ENCODE results near the gene NSRP1.
A peak's percentile ranks its signal among the peaks of the same experiment; 100 is the strongest.
"Not testable (repeated sequence)": the region's sequence is repeated elsewhere in the genome, so short reads cannot be mapped to it uniquely, and the experiment has no call there.

Gene NSRP1, protein sequence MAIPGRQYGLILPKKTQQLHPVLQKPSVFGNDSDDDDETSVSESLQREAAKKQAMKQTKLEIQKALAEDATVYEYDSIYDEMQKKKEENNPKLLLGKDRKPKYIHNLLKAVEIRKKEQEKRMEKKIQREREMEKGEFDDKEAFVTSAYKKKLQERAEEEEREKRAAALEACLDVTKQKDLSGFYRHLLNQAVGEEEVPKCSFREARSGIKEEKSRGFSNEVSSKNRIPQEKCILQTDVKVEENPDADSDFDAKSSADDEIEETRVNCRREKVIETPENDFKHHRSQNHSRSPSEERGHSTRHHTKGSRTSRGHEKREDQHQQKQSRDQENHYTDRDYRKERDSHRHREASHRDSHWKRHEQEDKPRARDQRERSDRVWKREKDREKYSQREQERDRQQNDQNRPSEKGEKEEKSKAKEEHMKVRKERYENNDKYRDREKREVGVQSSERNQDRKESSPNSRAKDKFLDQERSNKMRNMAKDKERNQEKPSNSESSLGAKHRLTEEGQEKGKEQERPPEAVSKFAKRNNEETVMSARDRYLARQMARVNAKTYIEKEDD

GRCh38 chr17:30116661-30117551 is at the start of gene NSRP1:
NSRP1 (plus strand) TSS chr17:30116816; CDS start chr17:30116844, 28 bp downstream.
- peak; percentile 80 for DNase-seq (ENCODE audit: low spot score)

GRCh38 chr17:30068465-30068864 is 48.2 kb upstream of the NSRP1 start:
- no peak for DNase-seq (ENCODE audit: low spot score)

- DNase-seq (ENCODE audit: low spot score): no peak
These were observed 42.4 kb upstream of the NSRP1 start for GRCh38 chr17:30074254-30074653.

DNA sequence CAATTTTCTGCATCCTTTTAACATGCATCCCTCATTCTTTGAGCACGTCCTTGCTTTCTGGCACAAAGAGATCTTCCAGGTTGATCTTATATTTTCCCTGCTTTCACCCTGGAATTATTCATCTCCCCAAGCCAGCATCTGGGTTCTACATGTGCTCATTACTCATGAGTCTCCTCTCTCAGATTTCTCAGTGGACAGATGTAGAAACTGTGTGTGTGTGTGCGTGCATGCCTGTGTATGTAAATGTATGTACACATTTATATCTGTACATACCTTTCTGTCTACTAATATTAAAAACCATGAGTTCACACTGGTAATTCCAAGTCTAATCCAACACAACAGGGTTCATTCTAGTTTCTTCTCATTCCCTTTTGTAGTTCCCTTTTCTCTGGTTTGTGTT is 41.9 kb upstream of the NSRP1 start:
- DNase-seq (ENCODE audit: low spot score): no peak

- no peak for DNase-seq (ENCODE audit: low spot score)
These were observed 33.8 kb upstream of the NSRP1 start for GRCh38 chr17:30082773-30083172.

GRCh38 chr17:30084788-30085187 is 31.8 kb upstream of the NSRP1 start:
- no peak for DNase-seq (ENCODE audit: low spot score)

DNA sequence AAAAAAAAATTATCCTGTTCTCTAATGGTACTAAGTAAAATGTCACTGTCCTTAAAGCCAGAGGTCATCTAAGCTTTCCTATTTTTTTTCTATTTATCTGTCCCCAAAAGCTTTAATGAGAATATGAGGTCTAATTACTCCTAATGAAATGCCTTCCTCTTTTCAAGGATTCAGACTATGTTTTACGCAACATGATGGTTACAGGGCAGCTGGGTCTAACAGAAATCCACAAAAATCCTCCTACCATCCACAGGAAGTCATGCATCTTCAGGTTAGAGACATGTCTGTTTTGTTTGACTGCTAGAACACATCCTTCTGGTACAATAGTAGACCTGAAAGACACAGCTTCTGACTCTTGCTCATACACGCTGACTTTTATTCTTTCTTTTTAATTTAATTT is 29.7 kb upstream of the NSRP1 start:
- no peak for DNase-seq (ENCODE audit: low spot score)

GRCh38 chr17:30087431-30087830 is 29.2 kb upstream of the NSRP1 start:
- not testable (repeated sequence) for DNase-seq (ENCODE audit: low spot score)

DNA sequence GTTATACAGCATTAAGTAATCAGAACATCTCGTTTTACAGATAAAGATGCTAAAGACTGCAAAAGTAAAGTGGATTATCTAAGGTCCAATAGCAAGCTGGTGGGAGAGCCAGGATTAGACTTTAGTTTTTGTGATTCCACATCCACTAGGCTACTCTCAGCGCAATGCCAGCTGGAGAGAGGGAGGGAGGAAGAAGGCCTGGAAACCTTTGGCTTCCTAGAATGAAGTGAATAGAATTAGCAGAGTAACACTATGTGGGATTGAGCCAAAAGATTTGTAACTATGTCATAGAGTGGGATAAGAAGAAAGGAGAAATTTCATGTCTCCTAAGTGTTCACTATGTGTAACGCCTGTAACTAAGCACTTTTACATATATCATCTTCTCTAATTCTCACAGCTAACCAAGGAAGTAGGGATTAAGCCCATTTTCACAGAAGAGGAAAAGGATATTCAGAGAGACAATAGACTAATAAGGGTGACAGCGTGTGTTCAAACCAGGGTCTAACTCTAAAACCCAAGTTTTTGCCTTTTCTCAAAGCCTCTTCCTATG is 25.4 kb upstream of the NSRP1 start:
- no peak for DNase-seq (ENCODE audit: low spot score)

- DNase-seq (ENCODE audit: low spot score): no peak
These were observed 24.8 kb upstream of the NSRP1 start for GRCh38 chr17:30091771-30092170.

DNA sequence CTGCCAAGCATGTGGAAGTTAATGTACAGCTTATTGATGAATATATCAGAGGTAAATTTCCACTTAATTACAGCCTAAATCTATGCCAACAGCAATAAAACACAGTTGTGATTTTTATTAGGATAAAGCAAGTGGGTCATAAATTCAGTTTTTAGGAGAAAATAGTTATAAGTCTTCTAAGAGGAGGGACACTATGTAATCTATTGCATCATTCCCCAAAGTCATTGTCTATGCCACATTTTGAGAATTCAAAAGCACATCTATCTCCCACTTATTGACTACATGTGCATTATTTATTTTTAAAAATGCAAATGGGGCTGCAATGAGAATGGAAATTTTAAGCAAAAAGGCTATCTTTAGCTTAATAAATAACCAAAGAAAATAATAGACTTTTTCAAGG is 23.7 kb upstream of the NSRP1 start:
- no peak for DNase-seq (ENCODE audit: low spot score)

DNA sequence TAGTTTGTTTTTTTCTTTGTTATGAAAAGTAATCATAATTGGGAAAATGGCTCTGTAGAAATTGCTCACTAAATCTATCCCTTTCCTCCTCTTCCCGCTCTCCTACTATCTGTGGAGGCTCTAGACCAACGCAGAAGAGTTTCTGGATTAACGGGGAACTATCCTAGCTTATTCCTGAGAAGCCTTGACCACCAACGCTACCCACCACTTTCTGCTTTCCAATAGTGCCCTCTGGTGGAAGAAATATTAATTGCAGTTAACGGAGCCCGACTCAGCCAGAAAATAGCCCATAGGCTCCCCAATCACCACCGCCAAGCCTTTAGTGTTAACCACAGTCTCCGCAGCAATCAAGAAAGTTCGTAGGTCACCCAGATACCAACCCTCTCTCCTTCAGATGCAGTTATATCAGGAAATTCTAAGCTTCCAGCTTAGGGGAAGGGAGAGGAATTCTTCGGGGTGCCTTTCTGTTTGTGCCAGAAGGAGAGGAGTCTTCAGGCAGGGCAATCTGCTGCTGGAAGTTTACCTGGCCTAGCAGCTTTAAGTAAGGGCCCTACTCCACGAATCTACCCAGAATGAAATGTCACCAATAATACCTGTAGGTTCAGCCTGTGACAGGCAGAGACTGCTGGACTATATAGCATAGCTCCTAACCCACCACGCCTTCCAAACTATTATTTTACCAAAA is 23.0 kb upstream of the NSRP1 start:
- peak; percentile 62 for DNase-seq (ENCODE audit: low spot score)

- peak; percentile 15 for DNase-seq (ENCODE audit: low spot score)
These were observed 20.9 kb upstream of the NSRP1 start for GRCh38 chr17:30095507-30096244.

DNA sequence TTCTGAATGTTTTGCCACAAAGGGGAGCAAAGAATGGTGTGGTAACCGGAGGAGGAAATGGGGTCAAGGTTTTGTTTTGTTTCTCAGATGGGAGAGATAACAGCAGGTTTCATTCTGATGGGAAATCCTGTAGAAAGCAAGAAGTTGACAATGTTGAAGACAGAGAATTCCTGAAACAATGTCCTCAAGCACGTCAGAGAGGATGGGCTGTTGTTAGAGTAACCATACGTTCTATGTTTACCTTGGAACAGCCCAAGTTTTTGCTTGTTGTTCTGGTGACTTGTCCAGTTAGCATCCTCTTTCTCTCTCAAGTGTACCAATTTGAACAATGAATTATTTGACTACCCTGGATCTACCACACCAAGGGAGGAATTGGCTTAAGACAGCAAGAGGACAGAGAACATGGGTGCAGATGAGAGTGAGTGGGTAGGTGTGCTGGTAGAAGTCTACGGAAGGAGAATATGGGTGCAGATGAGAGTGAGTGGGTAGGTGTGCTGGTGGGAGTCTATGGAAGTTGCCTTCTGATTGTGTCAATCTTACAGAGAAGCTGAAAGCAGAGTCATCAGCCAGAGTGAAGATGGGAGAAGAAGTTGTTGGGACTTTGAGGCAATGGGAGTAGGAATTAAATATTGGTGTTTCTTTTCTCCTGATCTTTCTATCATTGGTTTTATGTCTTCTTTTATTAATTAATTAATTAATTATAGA is 14.8 kb upstream of the NSRP1 start:
- DNase-seq (ENCODE audit: low spot score): no peak

DNA sequence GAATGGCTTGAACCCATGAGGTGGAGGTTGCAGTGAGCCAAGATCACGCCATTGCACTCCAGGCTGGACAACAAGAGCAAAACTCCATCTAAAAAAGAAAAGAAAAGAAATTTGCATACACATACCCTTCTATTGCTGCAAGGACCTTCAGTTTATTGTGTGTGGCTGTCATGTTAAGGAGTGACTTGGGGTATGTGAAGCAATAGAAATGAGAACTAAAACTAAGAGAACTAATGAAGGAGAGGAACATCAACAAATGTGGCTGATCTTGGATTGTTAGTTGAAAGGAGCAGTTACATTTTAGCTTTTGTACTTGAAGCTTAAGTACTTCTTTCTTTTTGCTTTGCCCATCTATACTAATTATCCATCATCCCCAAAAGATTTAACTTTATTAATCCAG is 12.7 kb upstream of the NSRP1 start:
- no peak for DNase-seq (ENCODE audit: low spot score)

- peak; percentile 44 for DNase-seq (ENCODE audit: low spot score)
These were observed 11.9 kb upstream of the NSRP1 start for GRCh38 chr17:30104575-30105339.

GRCh38 chr17:30112794-30113193 is 3.8 kb upstream of the NSRP1 start:
- no peak for DNase-seq (ENCODE audit: low spot score)

DNA sequence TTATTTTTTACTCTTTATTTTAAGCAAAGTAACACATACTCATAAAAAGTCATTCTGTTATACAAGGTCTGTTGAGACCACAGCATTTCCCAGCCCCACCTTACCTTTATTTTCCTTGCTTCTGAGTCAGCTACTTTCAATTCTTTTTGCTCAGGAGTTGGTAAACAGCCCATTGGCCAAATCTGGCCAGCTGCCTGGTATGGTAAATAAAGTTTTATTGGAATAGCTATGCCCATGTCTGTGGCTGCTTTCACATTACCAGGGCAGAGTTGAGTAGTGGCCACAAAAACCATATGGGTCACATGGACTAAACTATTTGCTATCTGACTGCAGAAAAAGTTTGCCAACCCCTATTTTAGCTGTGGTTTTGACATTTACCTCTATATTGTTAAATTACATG is 3.4 kb upstream of the NSRP1 start:
- DNase-seq (ENCODE audit: low spot score): no peak

DNA sequence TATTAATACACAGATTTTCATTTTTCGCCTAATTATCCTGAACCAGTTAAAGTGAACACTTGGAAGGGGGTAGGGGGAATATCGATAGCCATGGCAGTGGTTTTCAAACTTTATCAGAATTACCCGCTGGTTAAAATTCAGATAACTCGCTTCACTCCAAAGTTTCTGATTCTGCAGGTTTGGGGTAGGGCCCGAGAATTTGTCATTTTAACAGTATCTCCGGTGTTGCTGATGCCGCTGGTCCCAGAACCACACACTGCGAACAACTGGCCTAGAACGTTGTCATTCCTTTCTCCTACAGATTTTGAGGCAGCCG is 313 bp upstream of the NSRP1 start:
- DNase-seq (ENCODE audit: low spot score): no peak

- DNase-seq (ENCODE audit: low spot score): no peak
These were observed 1.1 kb downstream of the NSRP1 start for GRCh38 chr17:30117675-30118081.

All from HuH-7.5 (cell line).